ENCODE measurements around the gene SDR42E1.

DNA sequence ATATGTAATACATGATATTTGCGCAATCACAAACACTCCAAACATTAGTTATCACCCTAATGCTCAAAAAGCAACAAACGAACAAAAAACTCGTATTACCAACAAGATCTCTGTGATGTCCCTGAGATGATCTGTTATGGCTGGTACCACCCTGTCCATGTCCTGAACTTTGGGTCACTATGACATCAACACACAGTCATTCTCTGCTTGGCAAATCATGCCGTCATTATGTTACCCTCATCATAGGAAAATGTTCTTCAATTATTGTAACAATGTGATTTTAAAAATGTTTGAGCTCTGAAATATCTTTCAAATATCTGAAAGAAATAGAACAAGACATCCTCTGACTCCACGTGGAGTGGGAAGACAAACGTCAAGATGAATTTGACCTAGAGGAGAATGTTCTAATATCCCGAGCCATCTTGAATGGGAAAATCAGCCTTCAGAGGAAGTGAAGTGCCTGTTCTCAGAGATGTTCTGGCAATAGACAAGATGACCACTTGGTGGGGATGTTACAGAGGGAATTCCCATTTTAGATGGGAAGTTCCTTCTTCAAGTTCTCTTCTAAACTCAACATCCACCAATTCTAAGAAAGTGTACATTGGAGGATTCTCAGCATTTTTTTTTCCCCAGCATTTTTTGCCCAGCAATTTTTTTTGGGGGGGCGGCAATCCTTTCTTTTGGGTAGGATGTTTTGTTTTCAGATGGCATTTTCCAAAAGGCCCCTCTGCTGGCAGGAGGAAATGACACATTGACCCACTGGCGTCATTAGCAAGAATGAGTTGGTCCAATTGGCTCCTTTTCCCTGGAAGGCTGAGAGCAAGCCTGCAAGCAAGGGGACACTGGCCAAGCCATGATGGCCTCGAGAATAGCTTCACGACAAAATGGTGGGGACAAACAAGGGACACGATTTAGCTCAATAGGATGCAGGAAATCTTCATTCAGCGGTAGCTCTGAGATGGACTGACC lies 20.1 kb upstream of the SDR42E1 start:
- TF ChIP-seq, protein P1, sequence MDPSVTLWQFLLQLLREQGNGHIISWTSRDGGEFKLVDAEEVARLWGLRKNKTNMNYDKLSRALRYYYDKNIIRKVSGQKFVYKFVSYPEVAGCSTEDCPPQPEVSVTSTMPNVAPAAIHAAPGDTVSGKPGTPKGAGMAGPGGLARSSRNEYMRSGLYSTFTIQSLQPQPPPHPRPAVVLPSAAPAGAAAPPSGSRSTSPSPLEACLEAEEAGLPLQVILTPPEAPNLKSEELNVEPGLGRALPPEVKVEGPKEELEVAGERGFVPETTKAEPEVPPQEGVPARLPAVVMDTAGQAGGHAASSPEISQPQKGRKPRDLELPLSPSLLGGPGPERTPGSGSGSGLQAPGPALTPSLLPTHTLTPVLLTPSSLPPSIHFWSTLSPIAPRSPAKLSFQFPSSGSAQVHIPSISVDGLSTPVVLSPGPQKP (IDR thresholded peaks at IDR 0.05; ENCODE audit: borderline replicate concordance, low read depth, low read length) = no peak
- TF ChIP-seq, protein P2, sequence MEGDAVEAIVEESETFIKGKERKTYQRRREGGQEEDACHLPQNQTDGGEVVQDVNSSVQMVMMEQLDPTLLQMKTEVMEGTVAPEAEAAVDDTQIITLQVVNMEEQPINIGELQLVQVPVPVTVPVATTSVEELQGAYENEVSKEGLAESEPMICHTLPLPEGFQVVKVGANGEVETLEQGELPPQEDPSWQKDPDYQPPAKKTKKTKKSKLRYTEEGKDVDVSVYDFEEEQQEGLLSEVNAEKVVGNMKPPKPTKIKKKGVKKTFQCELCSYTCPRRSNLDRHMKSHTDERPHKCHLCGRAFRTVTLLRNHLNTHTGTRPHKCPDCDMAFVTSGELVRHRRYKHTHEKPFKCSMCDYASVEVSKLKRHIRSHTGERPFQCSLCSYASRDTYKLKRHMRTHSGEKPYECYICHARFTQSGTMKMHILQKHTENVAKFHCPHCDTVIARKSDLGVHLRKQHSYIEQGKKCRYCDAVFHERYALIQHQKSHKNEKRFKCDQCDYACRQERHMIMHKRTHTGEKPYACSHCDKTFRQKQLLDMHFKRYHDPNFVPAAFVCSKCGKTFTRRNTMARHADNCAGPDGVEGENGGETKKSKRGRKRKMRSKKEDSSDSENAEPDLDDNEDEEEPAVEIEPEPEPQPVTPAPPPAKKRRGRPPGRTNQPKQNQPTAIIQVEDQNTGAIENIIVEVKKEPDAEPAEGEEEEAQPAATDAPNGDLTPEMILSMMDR (conservative IDR thresholded peaks at IDR 0.05; ENCODE audit: low read depth, low read length) = peak; percentile 62
- no peak for TF ChIP-seq MAFK (IDR thresholded peaks at IDR 0.05; ENCODE audit: low read depth, low read length)
- peak; percentile 47 for TF ChIP-seq CEBPB (IDR thresholded peaks at IDR 0.05; ENCODE audit: low read depth, low read length)
- no peak for TF ChIP-seq POLR2A (IDR thresholded peaks at IDR 0.05; ENCODE audit: low read depth, low read length)
- TF ChIP-seq RCOR1 (IDR thresholded peaks at IDR 0.05; ENCODE audit: insufficient replicate concordance, low read length) = no peak
- TF ChIP-seq, protein P3, sequence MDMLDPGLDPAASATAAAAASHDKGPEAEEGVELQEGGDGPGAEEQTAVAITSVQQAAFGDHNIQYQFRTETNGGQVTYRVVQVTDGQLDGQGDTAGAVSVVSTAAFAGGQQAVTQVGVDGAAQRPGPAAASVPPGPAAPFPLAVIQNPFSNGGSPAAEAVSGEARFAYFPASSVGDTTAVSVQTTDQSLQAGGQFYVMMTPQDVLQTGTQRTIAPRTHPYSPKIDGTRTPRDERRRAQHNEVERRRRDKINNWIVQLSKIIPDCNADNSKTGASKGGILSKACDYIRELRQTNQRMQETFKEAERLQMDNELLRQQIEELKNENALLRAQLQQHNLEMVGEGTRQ (IDR thresholded peaks at IDR 0.05; ENCODE audit: low read depth, low read length) = no peak
- peak; percentile 68 for TF ChIP-seq RAD21 (IDR thresholded peaks at IDR 0.05; ENCODE audit: low read length)
- TF ChIP-seq SMC3 (IDR thresholded peaks at IDR 0.05; ENCODE audit: low read depth, low read length) = peak; percentile 41
- no peak for TF ChIP-seq RFX5 (IDR thresholded peaks at IDR 0.05; ENCODE audit: low read depth, low read length)
- no peak for TF ChIP-seq MAZ (IDR thresholded peaks at IDR 0.05; ENCODE audit: borderline replicate concordance, low read depth, low read length)
- no peak for TF ChIP-seq CHD1 (IDR thresholded peaks at IDR 0.05; ENCODE audit: low read depth, low read length)
- no peak for TF ChIP-seq MXI1 (IDR thresholded peaks at IDR 0.05; ENCODE audit: borderline replicate concordance, low read depth, low read length)
